Measurements from ENCODE around the gene RBKS. TPM values are rescaled to one million over a fixed set of nuclear protein-coding genes. Genes with fewer than 3 reads are reported as not detected.

RBKS gene
- total and polyA plus RNA-seq, 2 of the 8 experiments (the other 6 are each of a cell fraction or from before 2014, with no cell fraction given) = 1.1 to 1.5 TPM

- no peak overlapping the region for H2BK120ac ChIP-seq (replicated peaks; ENCODE audit: low read depth, low read length)
- no peak overlapping the region for H2BK12ac ChIP-seq (ENCODE audit: low read depth, low read length)
- FAIRE-seq = no peak
- no peak overlapping the region for H2BK20ac ChIP-seq (ENCODE audit: low read length)
- no peak overlapping the region for H3K9ac ChIP-seq (replicated peaks in 1 of 4; ENCODE audit: extremely low read depth in 1 of 4, low read depth in 3 of 4, low read length in 3 of 4)
- H4K5ac ChIP-seq (ENCODE audit: insufficient read length, low read depth, low read length) = no peak overlapping the region
- no peak overlapping the region for H3K18ac ChIP-seq (ENCODE audit: extremely low read depth, low read length)
- H4K20me1 ChIP-seq (replicated peaks in 1 of 2; ENCODE audit: control insufficient read depth in 1 of 2, insufficient read depth in 2 of 2, low read length in 2 of 2) = no peaks in the 10 kb centered on the region
- H3K27ac ChIP-seq (ENCODE audit: low read depth, low read length) = no peak overlapping the region
- POLR2A ChIA-PET (ENCODE audit: partially characterized antibody) = no interaction called here
- H2AK5ac ChIP-seq (ENCODE audit: low read depth, low read length) = no peak overlapping the region
- DNase-seq (ENCODE audit: low read depth in 1 of 2, low spot score in 2 of 2) = no peak
- H3K79me2 ChIP-seq (ENCODE audit: control insufficient read depth in 1 of 2, insufficient read depth in 2 of 2, low read length in 2 of 2) = no peaks in the 10 kb centered on the region
- CTCF ChIA-PET (ENCODE audit: partially characterized antibody) = interaction anchor here (1.1 kb wide), 1 partner anchor 534 kb away, joined by 4 read pairs; no protein-coding TSS in a partner anchor
- H3K56ac ChIP-seq (replicated peaks; ENCODE audit: insufficient read length, low read depth, low read length) = no peak overlapping the region
- H2BK5ac ChIP-seq (ENCODE audit: low read depth, low read length) = no peak overlapping the region
- H3K4me2 ChIP-seq (ENCODE audit: insufficient read depth in 1 of 2, low read depth in 2 of 2, low read length in 2 of 2) = no peak overlapping the region
- H2BK15ac ChIP-seq (ENCODE audit: low read length) = no peak overlapping the region
- H3K4me1 ChIP-seq (replicated peaks in 1 of 4; ENCODE audit: control insufficient read depth in 3 of 4, insufficient read depth in 4 of 4, low read length in 3 of 4) = no peaks in the 10 kb centered on the region
- H3K4me3 ChIP-seq (ENCODE audit: extremely low read depth in 1 of 4, insufficient read depth in 2 of 4, low read depth in 3 of 4, low read length in 4 of 4) = no peak overlapping the region
- no peaks in the 10 kb centered on the region for H3K36me3 ChIP-seq (ENCODE audit: control insufficient read depth in 2 of 4, insufficient read depth in 4 of 4, low read length in 3 of 4)
- no peak overlapping the region for H4K8ac ChIP-seq (ENCODE audit: extremely low read depth, insufficient read depth, low read length)
- H3K9me3 ChIP-seq (ENCODE audit: insufficient read depth in 2 of 2, low read depth in 1 of 2, low read length in 1 of 2) = 0 out of 4 replicates have a peak, but pooled peaks cover 0 to 4% of the 10 kb centered on the region in 2 experiments
- no peak for TF ChIP-seq CHD2 (IDR thresholded peaks at IDR 0.05; ENCODE audit: low read length)
- no peak for TF ChIP-seq EP300 (IDR thresholded peaks at IDR 0.05; ENCODE audit: borderline replicate concordance in 1 of 2, low read depth in 2 of 2, low read length in 2 of 2)
- no peak for TF ChIP-seq POLR2A (IDR thresholded peaks at IDR 0.05; ENCODE audit: control extremely low read depth in 1 of 2, low read depth in 2 of 2, low read length in 2 of 2)
- no peaks in the 10 kb centered on the region for H3K23me2 ChIP-seq (ENCODE audit: low read depth, low read length)
- H3K79me1 ChIP-seq (ENCODE audit: low read depth, low read length) = no peaks in the 10 kb centered on the region
- no peak overlapping the region for H3K14ac ChIP-seq (ENCODE audit: insufficient read length)
- H3K4ac ChIP-seq (replicated peaks; ENCODE audit: insufficient read length, low read depth, low read length) = no peak overlapping the region
- H4K91ac ChIP-seq (replicated peaks; ENCODE audit: insufficient read length, low read length) = no peak overlapping the region
- H3K23ac ChIP-seq (ENCODE audit: insufficient read length) = no peak overlapping the region
- H2AFZ ChIP-seq (ENCODE audit: low read length) = no peak overlapping the region
- no peaks in the 10 kb centered on the region for H3K27me3 ChIP-seq (replicated peaks in 1 of 4; ENCODE audit: control insufficient read depth in 3 of 4, extremely low read depth in 1 of 4, insufficient read depth in 3 of 4, low read length in 3 of 4)
- 86% methylated on average over 3 of the region's 3 CpGs; no CpG with 5 or more reads in 1 of the 2 experiments for WGBS, 2 experiments (ENCODE audit: extremely low coverage in 1 of 2, insufficient coverage in 1 of 2, insufficient read length in 1 of 2, insufficient replicate concordance in 2 of 2, low coverage in 1 of 2, low lambda C conversion rate in 2 of 2, missing lambda C conversion rate in 1 of 2)
These were observed 40.5 kb downstream of the RBKS start for GRCh38 chr2:27849558-27850205.

Measured in H1 (cell line).